Ammon's horn (tissue), 1 donor: ENCODE data around the gene ANKRD6.
A peak's percentile ranks its signal among the peaks of the same experiment; 100 is the strongest.

Experiments
- DNase-seq: peaks from one replicate; pipeline ENCODE4 v3.0.0-alpha.2; 2016; ENCODE audit warnings: low spot score

ANKRD6 gene

DNA sequence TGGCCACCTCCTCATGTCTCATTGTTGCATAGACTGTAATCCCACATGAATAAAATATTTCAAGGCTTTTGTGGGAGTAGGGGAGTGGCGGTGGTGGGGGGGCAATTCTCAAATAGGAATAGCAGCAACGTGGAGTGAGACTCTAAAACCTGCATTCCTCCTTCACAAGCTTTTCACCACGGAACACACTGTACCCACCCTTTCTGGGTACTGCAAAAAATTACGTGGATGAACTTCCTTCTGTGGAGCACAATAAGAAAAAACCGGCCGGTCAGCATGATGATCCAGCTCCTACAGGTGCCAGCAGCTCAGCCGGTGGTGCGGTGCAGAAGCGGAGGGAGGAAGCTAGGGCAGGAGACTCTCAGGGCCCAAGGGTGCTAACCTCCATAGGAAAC, 19.9 kb upstream of the ANKRD6 start:
- DNase-seq = peak; percentile 11

DNA sequence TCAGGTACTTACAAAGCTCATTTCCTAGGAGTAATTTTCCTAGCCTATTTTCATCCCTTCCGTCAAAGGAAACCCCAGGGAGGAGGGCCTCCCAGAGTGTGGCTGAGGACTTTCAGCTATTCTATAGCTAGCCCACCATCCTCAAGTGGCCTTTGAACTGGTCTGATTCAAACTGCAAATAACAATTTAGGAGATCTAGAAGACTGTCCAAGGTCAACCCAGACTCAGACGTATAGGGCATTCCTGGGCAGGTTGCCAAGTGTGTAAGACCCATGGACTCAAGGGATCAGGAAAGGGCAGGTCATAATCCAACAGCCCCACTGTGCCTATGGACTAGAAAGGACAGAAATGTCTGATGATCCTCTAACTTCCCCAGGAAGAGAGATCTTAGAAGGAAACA, 18.7 kb upstream of the ANKRD6 start:
- no peak for DNase-seq

DNA sequence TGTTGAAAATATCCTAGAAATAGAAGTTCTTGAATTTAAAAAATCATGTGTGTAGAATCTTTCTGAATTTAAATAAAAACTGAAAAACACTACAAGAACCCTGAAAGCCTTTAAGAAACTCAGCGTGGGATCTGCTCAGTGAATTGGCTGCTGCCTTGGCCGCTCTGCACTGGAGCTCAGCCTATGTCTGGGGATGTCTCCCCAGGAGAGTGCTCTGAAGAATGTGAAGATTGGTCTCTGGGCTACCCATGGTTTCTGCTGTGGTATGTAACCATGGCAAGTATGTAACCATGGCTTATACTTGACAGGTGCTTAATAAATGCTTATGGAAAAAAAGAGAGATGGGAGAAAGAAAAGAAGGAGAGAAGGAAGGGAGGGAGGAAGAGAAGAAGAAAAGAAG, 17.8 kb upstream of the ANKRD6 start:
- DNase-seq = no peak

- no peak for DNase-seq
These were observed 16.2 kb upstream of the ANKRD6 start for GRCh38 chr6:89416796-89417195.

DNA sequence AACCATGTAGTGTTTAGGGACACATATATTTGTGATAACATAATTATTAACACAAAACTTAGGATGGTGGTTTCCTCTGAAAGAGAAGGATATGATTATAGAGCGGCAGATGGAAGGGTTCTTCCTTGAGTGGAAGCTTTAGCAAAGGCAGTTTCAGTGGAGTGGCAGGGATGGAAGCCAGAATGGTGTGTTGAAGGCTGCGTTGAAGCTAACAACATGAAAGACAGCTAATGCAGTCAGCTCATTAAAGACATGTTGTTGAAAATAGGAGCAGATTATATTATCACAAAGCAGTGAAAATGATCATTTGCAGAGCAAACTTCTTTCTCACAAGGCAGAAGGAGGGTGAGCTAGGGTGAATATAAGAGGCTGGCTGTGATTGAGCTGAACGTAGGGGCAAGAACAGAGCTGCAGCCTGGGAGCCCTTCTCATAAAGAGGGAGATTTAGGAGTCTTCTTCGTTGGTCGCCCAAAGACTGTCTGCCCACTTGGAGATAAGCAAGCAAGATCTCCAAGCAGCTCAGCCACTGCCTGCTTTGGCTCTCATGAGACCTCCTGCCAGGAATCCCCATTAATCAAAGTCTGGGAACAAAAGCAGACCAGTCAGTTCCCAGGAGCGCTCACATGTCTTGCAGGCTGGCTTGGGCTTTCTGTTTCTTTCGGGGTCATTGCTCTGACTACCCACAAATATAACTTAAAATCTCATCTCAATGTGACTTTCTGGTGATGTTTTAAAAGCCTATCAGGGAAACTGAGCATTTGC, 2.6 kb upstream of the ANKRD6 start:
- DNase-seq = peak; percentile 15

DNA sequence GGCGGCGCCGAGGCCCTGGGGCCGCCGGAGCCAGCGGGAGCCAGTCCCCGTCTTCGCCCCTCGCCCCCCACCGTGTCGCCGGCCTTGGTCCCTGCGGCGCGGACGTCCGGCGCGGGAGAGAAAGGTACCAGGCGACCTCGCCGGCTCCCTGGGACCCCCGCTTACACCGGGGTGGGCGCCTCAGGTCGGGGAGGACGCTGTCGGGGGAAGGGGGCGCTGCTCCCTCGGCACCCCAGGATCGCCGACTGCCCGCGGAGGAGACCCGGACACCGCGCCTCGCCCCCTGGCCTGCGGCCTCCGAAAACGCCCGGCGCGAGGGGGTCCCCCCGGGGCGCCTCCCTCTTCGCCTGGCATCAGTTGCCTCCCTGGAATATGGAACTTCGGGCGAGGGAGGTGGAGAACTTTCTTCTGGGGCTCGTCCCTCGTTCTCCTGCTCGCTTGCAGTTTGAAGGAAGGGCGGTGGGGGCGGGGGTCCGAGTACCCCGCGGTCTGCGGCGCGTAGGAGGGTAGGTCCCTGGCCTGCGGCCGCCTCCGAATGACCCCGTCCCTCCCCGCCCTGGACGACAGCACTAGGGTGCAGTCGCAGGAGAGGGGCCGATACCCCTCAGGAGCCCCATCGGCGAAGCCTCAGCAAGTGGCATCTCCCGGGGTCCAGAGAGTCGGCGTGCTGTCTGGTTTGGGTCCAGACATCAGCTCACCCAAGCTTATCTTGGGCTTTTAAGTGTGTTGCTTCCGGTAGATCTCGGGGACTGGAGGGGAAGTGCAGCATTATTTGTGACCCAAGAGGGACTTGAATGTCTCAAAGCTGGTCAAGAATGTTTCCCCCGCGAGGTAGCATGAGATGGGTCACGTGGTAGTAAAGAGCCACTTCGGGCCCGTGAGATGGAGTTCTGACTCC, 549 bp downstream of the ANKRD6 start:
- DNase-seq = peak; percentile 16

DNA sequence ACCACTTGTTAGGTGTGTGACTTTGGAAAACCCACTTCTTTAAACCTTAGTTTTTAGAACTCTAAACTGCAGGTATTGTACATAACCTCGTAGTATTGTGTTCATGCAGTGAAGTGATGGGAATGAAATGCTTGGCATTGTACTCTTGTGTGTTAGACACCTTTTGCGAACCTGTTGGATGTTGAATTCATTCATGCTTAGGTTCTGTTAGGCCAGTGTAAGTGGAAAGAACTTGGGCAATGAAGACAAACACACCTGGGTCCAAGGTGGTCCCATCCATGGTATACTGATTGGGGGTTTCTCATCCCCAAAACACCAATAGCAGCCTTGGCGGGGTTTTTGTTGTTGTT, 1.2 kb downstream of the ANKRD6 start:
- no peak for DNase-seq

DNA sequence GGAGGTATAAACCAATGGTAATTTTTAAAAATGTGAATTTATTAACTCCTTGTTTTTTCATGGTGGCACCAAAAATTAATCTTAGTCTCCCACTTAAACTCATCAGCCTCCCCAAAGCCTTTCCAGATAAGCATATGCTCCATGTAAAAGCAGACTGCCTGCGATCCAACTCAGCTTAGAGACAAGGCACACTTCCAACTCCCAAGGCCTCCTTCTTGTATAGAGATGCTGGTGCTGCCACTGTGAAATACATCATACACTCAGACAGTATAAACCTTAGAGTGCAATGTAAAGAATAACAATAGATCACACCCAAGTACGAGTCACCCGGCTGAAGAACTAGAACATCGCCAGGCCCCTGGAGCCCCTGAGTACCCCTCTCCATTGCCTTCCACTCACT, 2.0 kb downstream of the ANKRD6 start:
- DNase-seq = peak; percentile 35

GRCh38 chr6:89436226-89436625, 3.3 kb downstream of the ANKRD6 start:
- DNase-seq = no peak

DNA sequence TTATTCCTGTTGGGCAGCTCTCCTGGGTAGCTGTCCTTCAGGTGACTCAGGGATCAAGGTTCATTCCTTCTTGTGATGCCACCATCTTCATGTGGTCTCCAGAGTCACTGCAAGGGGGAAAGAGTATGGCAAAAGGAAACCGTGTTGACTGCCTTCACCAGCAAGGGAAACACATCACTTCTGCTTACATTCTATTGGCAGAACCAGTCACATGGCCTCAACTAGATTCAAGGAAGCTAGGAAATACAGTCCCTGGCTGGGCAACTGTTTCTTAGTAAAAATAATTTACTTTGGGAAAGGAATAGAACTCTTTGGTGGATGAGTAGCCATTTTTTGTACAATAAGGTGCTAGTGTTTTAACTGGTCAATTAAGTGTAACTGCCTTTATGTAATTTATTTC, 5.3 kb downstream of the ANKRD6 start:
- no peak for DNase-seq

GRCh38 chr6:89439014-89439413, 6.1 kb downstream of the ANKRD6 start:
- DNase-seq = no peak

DNA sequence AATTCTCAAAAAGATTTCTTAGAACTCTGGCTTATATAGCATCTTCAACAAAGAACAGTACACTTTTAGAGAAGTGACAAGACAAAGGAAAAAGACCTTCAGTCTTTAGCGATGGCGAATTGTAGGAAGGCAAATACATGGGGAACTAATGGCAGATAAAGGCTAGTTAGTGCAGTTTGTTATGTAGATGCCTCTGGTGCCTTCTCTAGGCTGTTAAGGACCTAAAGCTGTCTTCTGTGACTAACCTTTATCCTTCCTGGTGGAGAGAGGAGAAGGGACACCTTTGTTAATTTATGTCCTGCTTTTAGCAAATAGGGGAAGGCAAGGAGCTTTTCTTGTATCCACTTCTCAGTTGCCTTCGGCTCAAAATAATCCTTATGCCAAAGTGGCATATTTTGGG, 7.2 kb downstream of the ANKRD6 start:
- DNase-seq = no peak

GRCh38 chr6:89443658-89444057, 10.7 kb downstream of the ANKRD6 start:
- no peak for DNase-seq

DNA sequence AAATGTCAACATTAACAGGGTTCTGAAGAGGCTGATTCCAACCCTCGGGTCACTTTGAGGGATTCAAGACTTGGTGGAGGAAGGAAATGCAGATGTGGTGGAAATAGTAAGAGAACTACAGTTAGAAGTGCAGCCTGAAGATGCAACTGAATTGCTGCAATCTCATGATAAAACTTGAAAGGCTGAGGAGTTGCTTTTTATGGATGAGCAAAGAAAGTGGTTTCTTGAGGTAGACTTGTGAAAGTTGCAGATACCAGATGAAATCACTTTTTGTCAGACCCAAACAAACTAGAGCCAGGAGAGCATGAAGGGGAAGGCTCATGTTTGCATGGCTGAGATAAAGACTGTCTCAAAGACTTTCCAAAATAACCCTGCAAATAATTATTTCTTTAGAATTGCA, 16.2 kb downstream of the ANKRD6 start:
- DNase-seq = no peak

DNA sequence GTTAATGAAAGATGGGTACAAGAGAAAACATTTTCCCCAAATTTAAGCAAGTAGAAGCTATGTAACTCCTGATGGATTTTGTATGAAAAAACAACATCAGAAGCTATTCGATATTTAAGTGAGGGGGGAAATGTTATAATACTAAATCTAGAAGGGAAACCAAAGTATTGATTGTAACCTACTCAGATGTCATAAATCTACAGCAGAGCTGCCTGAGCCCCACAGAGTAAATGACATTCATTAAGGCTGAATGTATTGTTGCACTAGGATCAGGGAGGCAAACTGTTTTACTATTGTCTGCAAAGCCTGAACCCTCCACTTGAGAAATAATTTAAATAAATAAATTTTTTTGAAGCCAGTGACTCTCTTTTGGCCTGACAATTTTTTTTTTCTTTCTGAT, 19.3 kb downstream of the ANKRD6 start:
- no peak for DNase-seq

- DNase-seq = no peak
These were observed 21.3 kb downstream of the ANKRD6 start for GRCh38 chr6:89454300-89454699.

- DNase-seq = no peak
These were observed 25.8 kb downstream of the ANKRD6 start for GRCh38 chr6:89458704-89459103.

- no peak for DNase-seq
These were observed 26.5 kb downstream of the ANKRD6 start for GRCh38 chr6:89459501-89459900.

- DNase-seq = no peak
These were observed 27.8 kb downstream of the ANKRD6 start for GRCh38 chr6:89460713-89461112.

DNA sequence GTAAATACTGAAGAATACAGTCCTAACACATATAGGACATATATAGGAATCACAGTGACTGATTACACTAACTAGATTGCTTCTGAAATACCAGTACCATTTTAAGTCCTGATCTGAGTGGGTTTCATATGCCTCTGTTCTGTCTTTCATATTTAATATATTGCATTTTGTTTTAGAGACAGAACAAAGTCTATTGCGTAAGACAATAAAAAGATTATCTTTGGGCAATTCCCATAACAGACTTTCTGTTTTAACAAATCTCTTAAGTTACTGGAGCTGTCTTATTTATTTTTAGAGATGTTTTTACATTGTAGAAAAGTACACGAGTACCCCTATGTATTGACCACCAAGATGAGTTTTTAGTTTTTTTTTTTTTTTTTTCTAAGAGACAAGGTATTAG, 29.6 kb downstream of the ANKRD6 start:
- DNase-seq = no peak

GRCh38 chr6:89464295-89464694, 31.3 kb downstream of the ANKRD6 start:
- DNase-seq = no peak

GRCh38 chr6:89467437-89467836, 34.5 kb downstream of the ANKRD6 start:
- no peak for DNase-seq

- no peak for DNase-seq
These were observed 36.0 kb downstream of the ANKRD6 start for GRCh38 chr6:89468998-89469397.
